COLO829 (cell line): ENCODE measurements around the gene B3GALT4.

Experiments
- DNase-seq: peaks from one replicate; pipeline ENCODE4 v3.0.0; 2012; ENCODE audit warnings: low spot score

Gene B3GALT4

DNA sequence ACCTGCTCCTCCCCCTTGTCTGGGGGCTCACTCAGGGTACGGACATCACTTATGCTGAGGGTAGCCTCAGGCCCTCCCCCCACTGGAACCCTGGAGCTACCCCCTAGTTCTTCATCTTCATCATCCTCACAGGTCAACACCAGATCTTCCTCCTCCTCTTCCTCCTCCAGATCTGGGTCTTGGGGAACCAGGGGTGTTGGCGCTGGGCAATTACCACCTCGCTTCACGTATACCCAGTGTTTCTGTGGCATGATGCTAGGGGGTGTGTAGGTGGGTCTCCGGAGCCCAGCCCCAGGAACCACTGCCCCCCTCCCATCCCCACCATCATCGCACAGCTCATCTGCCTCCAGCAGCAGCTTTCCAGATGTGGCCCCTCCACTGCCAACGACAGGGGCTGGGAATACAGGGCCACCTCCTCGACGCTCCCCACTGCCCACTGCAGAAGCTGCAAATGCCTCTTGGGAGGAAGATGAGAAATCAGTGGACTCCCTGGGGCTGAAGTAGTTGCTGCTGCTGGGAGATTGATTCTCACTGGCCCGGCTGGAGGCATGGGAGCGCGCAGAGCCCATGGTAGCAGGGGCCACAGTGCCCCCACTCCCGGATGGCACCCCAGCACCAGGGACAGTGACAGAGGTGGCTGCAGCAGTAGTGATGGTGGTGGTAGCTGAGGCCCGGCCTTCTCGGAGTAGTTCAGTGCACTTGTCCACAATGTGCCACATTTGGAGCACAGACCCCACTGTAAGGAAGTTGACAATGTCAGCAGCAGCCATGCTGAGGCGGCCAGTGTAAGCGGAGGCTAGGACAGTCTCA is 39.1 kb downstream of the B3GALT4 start:
- no peak for DNase-seq

DNA sequence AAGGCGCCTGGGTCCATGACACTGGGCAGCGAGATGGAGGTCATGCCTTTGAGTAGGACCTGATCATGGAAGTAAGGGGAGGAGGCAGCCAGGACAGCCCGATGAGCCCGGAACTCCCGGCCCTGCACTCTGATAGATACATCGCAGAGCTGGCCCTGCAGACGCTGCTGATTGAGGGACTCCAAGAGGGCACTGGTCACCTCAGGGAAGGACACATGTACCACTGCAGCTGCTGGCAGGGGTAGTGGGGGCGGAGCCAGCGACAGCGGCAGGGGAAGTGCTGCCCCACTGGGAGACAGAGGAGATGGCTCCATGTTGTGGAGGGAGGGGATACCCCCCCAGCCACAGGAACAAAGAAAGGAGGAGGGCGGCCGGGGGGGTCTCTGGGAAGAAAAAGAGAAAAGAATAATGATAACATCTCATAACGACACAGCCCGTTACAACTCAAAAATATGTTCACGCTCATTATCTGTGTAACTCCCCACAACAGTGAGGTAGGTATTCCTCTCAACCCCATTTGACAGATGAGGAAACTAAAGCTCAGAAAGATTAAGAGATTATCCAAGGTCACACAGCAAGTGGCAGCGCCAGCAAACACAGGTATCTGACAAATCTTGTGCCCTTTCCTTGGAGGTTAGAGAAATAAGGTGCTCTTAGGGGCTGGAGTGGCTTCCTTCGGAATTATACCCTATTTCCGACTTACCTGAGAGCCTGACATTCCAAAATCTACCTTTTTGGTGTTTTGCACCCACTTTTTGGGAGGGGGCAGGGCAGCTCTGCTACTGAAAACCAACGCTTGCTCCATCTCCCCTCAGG is 39.9 kb downstream of the B3GALT4 start:
- DNase-seq = no peak

DNA sequence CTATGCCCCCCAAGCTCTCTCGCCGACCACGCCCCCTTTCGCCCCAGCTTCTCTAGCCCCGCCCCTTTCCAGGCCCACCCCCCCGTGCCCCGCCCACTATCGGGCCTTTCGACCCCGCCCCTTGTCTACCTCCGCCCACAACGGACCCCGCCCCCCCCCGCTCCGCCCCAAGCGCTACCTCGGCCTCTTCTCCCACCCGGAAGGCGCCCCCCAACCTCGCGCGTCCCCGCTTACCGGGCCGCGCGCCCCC is 40.4 kb downstream of the B3GALT4 start:
- peak; percentile 54 for DNase-seq

DNA sequence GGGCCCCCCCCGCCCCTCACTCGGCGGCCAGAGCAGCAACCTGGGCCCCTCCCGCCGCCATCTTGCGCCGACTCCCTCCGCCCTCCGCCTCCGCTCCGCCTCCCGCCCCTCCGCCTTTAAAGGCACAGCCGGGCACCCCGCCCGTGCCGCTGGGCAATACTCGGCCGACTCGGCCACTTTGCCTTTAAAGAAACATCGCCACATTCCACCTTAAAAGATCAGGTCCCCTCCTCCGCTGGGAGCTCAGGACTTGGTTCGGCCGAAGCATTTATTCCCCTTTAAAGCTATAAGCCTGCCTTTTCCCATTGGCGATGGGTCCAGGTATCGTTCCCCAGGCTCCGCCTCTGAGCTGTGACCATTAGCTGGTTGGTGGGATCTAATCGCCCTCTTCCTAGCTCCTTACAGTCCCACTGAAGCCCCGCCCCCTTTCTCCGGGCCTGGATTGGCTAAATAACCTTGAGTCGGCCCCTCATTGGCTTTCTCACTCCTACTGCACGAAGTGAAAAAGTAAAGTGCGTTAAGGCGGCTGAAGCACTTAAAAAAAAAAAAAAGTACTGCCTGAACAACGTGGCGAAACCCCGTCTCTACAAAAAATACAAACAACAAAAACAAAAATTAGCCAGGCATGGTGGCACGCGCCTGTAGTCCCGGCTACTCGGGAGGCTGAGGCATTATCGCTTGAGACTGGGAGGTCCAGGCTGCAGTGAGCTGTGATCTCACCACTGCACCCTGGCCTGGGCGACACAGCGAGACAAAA is 40.9 kb downstream of the B3GALT4 start, which contains the start of gene ZBTB22:
Gene ZBTB22 (minus strand): TSS at position 76 of the 757 bp plus-strand sequence. CDS start 828 bp downstream, outside the sequence.
- peak; percentile 94 for DNase-seq

DNA sequence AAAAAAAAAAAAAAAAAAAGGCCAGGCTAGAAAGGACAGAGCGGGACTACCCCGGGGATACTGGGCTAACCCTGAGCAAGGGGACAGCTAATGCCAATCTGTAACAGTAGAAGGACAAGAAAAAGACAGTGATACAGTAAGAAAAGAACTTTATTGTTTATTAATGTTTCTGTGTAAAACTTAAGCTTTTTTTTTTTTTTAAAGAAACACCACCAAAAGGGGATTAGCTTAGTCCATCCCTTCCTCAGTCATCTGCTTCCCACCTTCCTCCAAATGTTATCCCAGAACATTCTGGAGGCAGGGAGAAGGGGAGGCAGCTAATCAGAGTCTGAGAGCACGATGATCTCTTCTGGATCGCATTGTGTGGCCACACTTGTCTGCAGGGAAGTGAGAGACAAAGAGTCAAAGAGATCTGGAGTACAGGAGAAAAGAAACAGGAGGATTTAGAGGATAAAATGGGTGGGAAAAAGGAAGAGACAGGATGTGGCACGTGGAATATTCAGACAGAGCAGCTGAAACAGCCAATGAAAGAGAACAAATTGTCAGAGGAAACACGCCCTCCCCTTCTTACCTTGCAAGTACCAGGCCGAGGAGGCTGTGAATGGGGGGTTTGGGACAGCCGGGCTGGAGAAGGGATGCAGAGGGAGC is 41.6 kb downstream of the B3GALT4 start:
- no peak for DNase-seq

DNA sequence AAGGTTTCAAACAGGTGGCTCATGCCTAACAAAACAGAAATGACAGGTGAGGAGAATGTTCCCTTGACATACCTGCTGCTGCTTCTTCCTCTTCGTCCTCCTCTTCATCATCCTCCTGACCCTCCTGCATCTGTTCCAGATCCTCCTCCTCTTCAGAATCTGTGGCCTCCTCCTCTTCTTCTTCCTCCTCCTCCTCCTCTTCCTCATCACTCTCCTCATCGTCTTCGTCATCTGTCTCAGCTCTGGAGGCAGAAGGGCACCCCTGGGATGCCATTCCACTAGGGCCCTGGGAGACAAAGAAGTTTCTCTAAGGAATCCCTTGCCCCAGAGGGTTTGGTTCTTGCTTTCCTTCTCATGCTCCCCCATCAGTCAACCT is 43.0 kb downstream of the B3GALT4 start:
- DNase-seq = no peak

DNA sequence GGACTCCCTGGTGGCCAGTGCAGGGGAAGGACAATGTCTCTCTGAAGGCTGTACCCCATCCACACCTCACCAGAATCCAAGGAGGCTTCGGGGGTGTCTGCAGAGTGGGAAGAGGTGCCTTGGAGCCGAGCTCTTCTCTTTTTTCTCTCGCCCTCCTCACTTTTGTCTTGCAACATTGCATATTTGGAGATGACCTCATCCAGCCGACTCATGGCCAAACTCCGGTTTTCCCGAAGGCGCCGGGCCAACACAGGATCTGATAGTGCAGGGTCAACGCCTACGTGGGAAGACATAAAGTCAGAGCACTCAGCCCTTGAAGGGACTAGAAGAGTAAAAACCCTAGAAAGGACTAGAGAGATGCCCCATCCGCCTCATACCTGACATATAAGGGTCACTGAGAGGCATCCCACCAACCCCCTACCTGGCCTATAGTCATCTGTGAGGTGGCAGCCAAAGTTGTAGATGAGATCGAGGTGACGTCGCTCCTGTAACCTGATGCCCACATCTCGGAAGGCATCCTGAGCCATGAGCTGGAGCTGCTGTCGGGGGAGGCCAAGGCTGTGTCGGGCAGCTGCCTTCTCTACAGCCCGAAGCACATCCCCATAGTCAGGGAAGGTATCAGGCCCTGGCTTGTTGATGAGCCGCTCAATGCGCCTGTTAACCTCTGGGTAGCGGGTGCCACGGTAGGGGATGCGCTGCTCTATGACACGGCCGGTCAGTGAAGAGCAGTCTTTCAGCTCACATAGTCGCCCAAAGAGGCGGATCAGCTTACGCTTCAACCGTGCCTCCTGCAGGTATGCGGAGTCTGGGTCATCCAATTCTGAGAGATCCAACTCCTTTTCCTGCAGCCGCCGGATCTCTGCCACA is 43.6 kb downstream of the B3GALT4 start:
- DNase-seq = no peak

DNA sequence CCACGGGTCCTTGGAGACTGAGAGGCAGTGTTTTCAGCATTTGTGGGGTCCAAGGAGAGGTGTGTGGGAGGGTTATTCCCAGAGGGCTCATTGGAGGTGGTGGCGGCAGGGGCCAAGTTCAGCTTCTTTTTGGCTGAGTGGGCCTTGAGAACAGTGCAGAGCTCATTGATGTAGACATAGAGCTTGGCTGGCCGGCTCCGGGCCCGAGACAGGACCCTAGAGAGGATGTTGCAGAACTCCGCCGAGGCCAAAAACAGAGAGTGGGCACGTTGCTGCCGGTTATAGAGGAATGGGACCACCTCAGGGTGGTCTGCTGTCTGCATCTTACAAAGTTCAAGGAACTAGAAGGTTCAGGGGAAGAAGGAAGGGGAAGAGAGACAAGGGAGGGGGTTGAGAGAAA is 44.3 kb downstream of the B3GALT4 start:
- no peak for DNase-seq

DNA sequence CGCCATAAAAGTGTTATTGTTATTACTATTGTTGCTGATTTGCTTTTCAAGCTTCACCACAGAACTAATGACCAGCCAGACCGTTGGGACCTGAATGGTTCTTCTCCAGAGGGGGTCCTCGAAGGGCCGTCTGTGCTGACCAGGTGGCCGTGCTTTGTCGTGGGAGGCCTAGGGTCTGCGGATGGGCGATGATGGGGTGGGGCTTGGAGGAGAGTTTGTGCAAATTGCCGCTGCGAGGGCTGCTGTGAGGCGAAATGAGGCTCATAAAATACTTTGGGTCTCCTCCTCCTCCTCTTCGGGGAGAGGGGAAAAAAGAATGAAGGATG is 46.7 kb downstream of the B3GALT4 start:
- no peak for DNase-seq

DNA sequence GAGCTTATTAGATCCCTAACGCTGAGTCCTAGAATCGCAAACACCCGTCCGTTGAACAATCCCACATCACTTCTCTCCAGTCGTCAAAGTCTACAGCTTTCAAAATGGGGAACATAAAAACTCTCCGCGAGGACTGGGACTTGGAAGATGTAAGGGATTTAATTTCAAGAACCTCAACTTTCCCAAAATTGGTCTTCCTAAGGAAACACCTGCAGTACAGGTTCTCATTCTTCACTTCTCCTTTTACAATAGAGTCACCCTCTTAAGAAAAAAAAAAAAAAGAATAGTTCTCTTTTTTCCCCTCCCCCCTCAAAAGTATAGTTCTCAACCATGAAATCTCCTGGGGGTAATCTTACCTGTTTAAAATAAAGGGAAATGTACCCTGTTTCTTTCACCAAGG is 47.2 kb downstream of the B3GALT4 start:
- no peak for DNase-seq
